Measurements from ENCODE around the gene RASA3. TPM values are rescaled to one million over a fixed set of nuclear protein-coding genes. Genes with fewer than 3 reads are reported as not detected.
"Not testable (repeated sequence)": the region's sequence is repeated elsewhere in the genome, so short reads cannot be mapped to it uniquely, and the experiment has no call there.

The RASA3 gene, protein sequence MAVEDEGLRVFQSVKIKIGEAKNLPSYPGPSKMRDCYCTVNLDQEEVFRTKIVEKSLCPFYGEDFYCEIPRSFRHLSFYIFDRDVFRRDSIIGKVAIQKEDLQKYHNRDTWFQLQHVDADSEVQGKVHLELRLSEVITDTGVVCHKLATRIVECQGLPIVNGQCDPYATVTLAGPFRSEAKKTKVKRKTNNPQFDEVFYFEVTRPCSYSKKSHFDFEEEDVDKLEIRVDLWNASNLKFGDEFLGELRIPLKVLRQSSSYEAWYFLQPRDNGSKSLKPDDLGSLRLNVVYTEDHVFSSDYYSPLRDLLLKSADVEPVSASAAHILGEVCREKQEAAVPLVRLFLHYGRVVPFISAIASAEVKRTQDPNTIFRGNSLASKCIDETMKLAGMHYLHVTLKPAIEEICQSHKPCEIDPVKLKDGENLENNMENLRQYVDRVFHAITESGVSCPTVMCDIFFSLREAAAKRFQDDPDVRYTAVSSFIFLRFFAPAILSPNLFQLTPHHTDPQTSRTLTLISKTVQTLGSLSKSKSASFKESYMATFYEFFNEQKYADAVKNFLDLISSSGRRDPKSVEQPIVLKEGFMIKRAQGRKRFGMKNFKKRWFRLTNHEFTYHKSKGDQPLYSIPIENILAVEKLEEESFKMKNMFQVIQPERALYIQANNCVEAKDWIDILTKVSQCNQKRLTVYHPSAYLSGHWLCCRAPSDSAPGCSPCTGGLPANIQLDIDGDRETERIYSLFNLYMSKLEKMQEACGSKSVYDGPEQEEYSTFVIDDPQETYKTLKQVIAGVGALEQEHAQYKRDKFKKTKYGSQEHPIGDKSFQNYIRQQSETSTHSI
- total RNA-seq (2014; rRNA removed; shearing (Covaris generic)): 15.3 and 16.5 TPM in 2 replicates

- no peaks in the 10 kb centered on the region for H3K36me3 ChIP-seq (replicated peaks; ENCODE audit: control insufficient read depth, insufficient read depth, low read length)
- peak; percentile 100 for DNase-seq
- H3K4me3 ChIP-seq (ENCODE audit: insufficient read depth, low read depth, low read length): peak within 1 kb of the TSS; percentile 71
- H3K27me3 ChIP-seq (ENCODE audit: control insufficient read depth, insufficient read depth, low read length): peaks cover 3% of the 10 kb centered on the region
Measured at GRCh38 chr13:114132419-114133121, at the start of gene RASA3. RASA3 (minus strand) TSS chr13:114132623; CDS start chr13:114132489, 134 bp downstream.

- H3K36me3 ChIP-seq (replicated peaks; ENCODE audit: control insufficient read depth, insufficient read depth, low read length): no peaks in the 10 kb centered on the region
- no peak within 1 kb of the TSS for H3K4me3 ChIP-seq (ENCODE audit: insufficient read depth, low read depth, low read length)
- peak; percentile 71 for DNase-seq
- H3K27me3 ChIP-seq (ENCODE audit: control insufficient read depth, insufficient read depth, low read length): no peaks in the 10 kb centered on the region
Measured at GRCh38 chr13:114179087-114179658, 46.8 kb upstream of the RASA3 start, which contains the start of gene CFAP97D2. CFAP97D2 (plus strand) TSS chr13:114179257; CDS start chr13:114179331, 74 bp downstream.

DNA sequence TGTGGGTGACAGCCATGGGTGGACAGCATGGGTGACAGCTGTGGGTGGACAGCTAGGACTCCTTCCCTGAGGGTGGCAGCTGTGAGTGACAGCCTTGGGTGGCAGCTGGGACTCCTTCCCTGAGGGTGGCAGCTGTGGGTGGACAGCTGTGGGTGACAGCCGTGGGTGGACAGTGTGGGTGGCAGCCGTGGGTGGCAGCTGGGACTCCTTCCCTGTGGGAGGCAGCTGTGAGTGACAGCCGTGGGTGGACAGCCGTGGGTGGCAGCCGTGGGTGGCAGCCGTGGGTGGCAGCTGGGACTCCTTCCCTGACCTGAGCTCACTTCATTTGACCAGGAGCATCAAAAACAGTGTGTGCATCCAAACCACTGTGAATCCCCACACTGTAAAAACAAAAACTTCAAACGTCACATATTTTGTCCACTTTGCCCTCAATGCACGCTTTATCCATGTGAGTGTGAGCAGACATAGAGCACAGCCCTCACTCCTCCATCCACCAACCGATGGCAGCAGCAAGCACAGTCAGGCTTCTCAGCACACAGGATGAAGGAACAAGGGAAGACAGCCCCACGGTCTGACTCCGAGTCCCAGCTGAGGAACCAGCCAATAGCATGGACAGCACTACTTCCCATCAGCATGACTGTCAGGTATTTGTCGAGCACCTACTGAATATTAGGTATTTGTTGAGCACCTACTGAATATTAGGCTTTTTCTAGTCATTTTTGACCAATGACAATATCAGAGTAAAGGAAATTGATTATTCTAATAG lies 45.0 kb upstream of the RASA3 start:
- H3K4me3 ChIP-seq (ENCODE audit: insufficient read depth, low read depth, low read length): no peak overlapping the region
- peak; percentile 57 for DNase-seq
- no peaks in the 10 kb centered on the region for H3K36me3 ChIP-seq (replicated peaks; ENCODE audit: control insufficient read depth, insufficient read depth, low read length)
- no peaks in the 10 kb centered on the region for H3K27me3 ChIP-seq (ENCODE audit: control insufficient read depth, insufficient read depth, low read length)

GRCh38 chr13:114176359-114176902 lies 44.0 kb upstream of the RASA3 start:
- H3K36me3 ChIP-seq (replicated peaks; ENCODE audit: control insufficient read depth, insufficient read depth, low read length); H3K27me3 ChIP-seq (ENCODE audit: control insufficient read depth, insufficient read depth, low read length); H3K4me3 ChIP-seq (ENCODE audit: insufficient read depth, low read depth, low read length): not testable (repeated sequence)
- DNase-seq: peak; percentile 15

DNA sequence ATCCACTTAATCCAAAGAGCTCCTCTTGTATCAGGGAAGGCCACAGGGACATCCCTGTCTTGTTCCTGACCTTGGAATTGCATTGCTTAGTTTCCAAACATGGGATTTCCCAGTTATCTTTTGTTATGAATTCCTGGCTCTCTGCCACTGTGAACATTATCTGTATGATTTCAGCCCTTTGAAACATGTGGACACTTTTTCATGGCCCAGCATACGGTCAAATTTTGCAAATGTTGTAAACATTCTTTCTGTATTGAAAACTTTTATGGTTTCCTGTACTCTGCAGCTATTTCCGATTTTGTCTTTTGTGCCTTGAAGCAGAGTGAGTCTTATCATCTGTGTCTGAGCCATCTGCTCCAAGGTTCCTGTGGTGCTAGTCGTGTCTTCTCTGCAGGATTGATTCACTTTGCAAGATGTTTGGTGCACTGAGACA lies 42.1 kb upstream of the RASA3 start:
- Histone ChIP-seq H3K36me3 (replicated peaks; ENCODE audit: control insufficient read depth, insufficient read depth, low read length) (no peaks in the 10 kb centered on the region), H3K4me3 (ENCODE audit: insufficient read depth, low read depth, low read length) (no peak overlapping the region), H3K27me3 (ENCODE audit: control insufficient read depth, insufficient read depth, low read length) (no peaks in the 10 kb centered on the region)
- DNase-seq: no peak

GRCh38 chr13:114173745-114174144 lies 41.3 kb upstream of the RASA3 start:
- Histone ChIP-seq H3K36me3 (replicated peaks; ENCODE audit: control insufficient read depth, insufficient read depth, low read length) (no peaks in the 10 kb centered on the region), H3K4me3 (ENCODE audit: insufficient read depth, low read depth, low read length) (no peak overlapping the region), H3K27me3 (ENCODE audit: control insufficient read depth, insufficient read depth, low read length) (no peaks in the 10 kb centered on the region)
- DNase-seq: no peak

- no peak for DNase-seq
- Histone ChIP-seq H3K4me3 (ENCODE audit: insufficient read depth, low read depth, low read length) (no peak overlapping the region), H3K36me3 (replicated peaks; ENCODE audit: control insufficient read depth, insufficient read depth, low read length) (no peaks in the 10 kb centered on the region), H3K27me3 (ENCODE audit: control insufficient read depth, insufficient read depth, low read length) (no peaks in the 10 kb centered on the region)
Measured at GRCh38 chr13:114173272-114173671, 40.8 kb upstream of the RASA3 start.

GRCh38 chr13:114167885-114168284 lies 35.5 kb upstream of the RASA3 start:
- DNase-seq: no peak
- no peak overlapping the region for H3K4me3 ChIP-seq (ENCODE audit: insufficient read depth, low read depth, low read length)
- H3K36me3 ChIP-seq (replicated peaks; ENCODE audit: control insufficient read depth, insufficient read depth, low read length): no peaks in the 10 kb centered on the region
- no peaks in the 10 kb centered on the region for H3K27me3 ChIP-seq (ENCODE audit: control insufficient read depth, insufficient read depth, low read length)

- no peak for DNase-seq
- Histone ChIP-seq H3K4me3 (ENCODE audit: insufficient read depth, low read depth, low read length) (no peak overlapping the region), H3K27me3 (ENCODE audit: control insufficient read depth, insufficient read depth, low read length) (no peaks in the 10 kb centered on the region), H3K36me3 (replicated peaks; ENCODE audit: control insufficient read depth, insufficient read depth, low read length) (no peaks in the 10 kb centered on the region)
Measured at GRCh38 chr13:114167426-114167825, 35.0 kb upstream of the RASA3 start.

DNA sequence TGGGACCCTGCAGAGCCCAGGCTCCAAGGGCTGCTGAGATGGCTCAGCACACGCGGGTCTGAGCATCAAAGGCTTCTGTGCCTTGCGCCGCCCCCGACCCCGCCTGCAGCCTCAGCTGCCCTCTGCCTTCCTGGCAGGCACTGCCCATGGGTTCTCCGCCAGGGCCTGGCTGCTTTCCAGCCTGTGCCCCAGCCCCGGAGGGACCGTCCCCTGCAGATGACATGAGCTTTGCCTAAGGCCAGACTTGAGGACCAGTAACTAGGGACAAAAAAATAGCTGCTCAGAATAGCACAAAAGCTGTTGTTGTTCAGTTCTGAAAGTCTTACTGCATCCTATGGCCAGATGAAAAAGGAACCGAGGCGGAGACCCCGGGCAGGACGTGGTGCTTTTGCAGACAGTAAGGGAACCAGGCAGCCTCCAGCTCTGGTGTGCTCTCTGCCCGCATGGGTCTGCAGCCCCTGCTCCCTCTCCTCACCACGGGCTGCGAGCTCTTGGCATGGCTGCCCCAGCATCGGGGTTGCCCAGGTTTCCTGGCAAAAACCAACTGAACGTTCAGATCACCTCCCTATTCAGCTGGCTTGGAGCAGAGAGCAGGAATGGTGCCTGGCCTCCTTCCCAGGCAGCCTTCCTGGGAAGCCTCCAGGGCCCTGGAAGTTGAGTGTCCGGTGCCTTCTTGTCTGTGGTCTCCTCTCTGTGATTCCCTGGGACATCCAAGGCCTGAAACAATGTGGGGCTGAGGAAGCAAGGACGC lies 34.1 kb upstream of the RASA3 start:
- Histone ChIP-seq H3K27me3 (ENCODE audit: control insufficient read depth, insufficient read depth, low read length) (no peaks in the 10 kb centered on the region), H3K4me3 (ENCODE audit: insufficient read depth, low read depth, low read length) (no peak overlapping the region), H3K36me3 (replicated peaks; ENCODE audit: control insufficient read depth, insufficient read depth, low read length) (no peaks in the 10 kb centered on the region)
- peak; percentile 43 for DNase-seq

DNA sequence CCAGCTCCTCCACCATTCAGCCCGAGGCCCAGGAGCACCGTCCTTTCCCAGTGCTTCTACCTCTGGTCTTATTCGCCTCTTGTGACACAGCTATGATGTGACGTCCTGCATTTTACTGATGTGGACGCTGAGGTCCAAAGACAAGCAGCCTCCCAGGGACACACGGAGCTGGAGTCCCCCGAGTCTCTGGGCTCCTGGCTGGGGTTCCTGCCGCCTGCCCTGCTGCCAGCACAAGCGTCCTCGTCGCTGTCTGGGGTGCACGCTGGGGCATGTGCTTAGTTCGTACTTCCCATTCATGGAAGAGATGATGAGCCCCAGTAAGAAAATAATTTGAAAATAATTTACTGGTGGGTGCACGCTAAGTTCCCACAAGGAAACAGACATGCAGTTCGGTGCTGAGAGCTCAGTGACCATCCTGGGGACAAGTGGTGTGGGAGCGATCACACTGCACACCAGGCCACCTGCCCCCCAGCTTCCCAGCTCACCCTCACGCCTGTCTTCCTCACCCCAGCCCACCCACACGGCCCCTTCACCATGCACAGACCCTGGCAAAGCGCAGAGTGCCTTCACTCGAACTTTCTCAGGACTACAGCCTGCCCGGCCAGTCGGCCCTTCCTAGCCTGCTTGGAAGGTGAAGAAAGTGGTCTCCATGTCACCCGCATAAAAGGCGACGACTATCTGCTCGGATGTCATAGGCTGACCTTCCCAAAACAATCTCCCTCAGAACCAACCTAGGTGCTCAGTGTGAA lies 32.4 kb upstream of the RASA3 start:
- peak; percentile 32 for DNase-seq
- Histone ChIP-seq H3K4me3 (ENCODE audit: insufficient read depth, low read depth, low read length) (no peak overlapping the region), H3K27me3 (ENCODE audit: control insufficient read depth, insufficient read depth, low read length) (no peaks in the 10 kb centered on the region), H3K36me3 (replicated peaks; ENCODE audit: control insufficient read depth, insufficient read depth, low read length) (no peaks in the 10 kb centered on the region)

DNA sequence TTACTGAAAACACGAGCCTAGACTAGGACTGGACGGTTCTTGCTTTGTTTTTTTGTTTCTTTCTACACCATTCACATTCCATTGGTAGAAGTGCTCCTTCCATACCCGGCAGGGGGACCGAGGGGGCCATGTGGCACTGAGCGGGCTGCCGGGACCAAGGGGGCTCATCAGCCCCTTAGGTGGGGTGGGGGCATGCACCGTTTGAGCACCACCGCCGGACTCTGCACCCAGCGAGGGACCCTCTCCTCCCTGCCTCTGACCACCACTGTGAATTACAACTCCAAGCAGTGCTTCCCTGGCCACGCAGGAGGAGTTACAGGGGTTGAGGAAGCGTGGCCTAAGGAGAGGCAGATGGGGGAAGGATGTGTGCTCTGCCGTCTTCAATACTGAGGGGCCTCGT lies 31.6 kb upstream of the RASA3 start:
- peak; percentile 50 for DNase-seq
- Histone ChIP-seq H3K27me3 (ENCODE audit: control insufficient read depth, insufficient read depth, low read length) (no peaks in the 10 kb centered on the region), H3K36me3 (replicated peaks; ENCODE audit: control insufficient read depth, insufficient read depth, low read length) (no peaks in the 10 kb centered on the region), H3K4me3 (ENCODE audit: insufficient read depth, low read depth, low read length) (no peak overlapping the region)
